K562 (cell line): ENCODE measurements around the gene ILF3. TPM values are rescaled to one million over a fixed set of nuclear protein-coding genes. Genes with fewer than 3 reads are reported as not detected.

Experiments
- BCLAF1 ChIP-seq, 2 experiments: fragments of 450-650 bp in 1 of 2; IDR thresholded peaks; 2 replicates each; pipeline ENCODE4 v1.6.1; 2011 to 2017; ENCODE audit warnings: low read depth in 2 of 2, antibody characterized with exemption in 1 of 2, borderline replicate concordance in 1 of 2, low read length in 1 of 2, mild to moderate bottlenecking in 1 of 2, mixed read lengths in 1 of 2; ENCODE audit not compliant: control insufficient read depth in 1 of 2
- CUX1 ChIP-seq: fragments of 200-800 bp; sonication (Bioruptor generic); IDR thresholded peaks from 2 replicates; pipeline ENCODE4 v1.6.1; 2016; ENCODE audit warnings: missing genetic modification characterization, missing compliant biosample characterization
- DLX4 ChIP-seq: fragments of 250-450 bp; sonication (Bioruptor Pico); IDR thresholded peaks from 2 replicates; pipeline ENCODE4 v1.6.1; 2021; ENCODE audit warnings: mild to moderate bottlenecking
- EP300 ChIP-seq: IDR thresholded peaks from 2 replicates; pipeline ENCODE4 v1.6.1; 2012; ENCODE audit warnings: low read length, improper control_type of control experiment
- SIN3A ChIP-seq, 2 experiments: fragments of 150-350 bp in 1 of 2; IDR thresholded peaks; 2 replicates each; pipeline ENCODE4 v1.6.1; 2011 to 2016; ENCODE audit warnings: borderline replicate concordance in 2 of 2, low read depth in 2 of 2, low read length in 2 of 2, mild to moderate bottlenecking in 2 of 2, moderate library complexity in 2 of 2; ENCODE audit not compliant: control insufficient read depth in 1 of 2
- SRSF1 ChIP-seq: fragments of 200-400 bp; formaldehyde crosslinking; IDR thresholded peaks from 2 replicates; pipeline ENCODE4 v1.6.1; 2017; ENCODE audit warnings: mild to moderate bottlenecking, low read depth, low read length, moderate library complexity
- STAT6 ChIP-seq: sonication (generic); formaldehyde crosslinking; IDR thresholded peaks from 2 replicates; pipeline ENCODE4 v1.8.1; 2023; ENCODE audit warnings: mild to moderate bottlenecking, missing genetic modification reagents
- ZFP30 ChIP-seq: fragments of 250-450 bp; sonication (Bioruptor Pico); IDR thresholded peaks from 2 replicates; pipeline ENCODE4 v1.8.0; 2022; ENCODE audit warnings: moderate library complexity, mild to moderate bottlenecking, inconsistent platforms, borderline replicate concordance
- ZFPM2 ChIP-seq: fragments of 250-450 bp; sonication (Bioruptor Pico); IDR thresholded peaks from 2 replicates; pipeline ENCODE4 v1.5.1; 2022; ENCODE audit warnings: mild to moderate bottlenecking
- ZNF280A ChIP-seq: fragments of 450-650 bp; IDR thresholded peaks from 2 replicates; pipeline ENCODE4 v1.6.1; 2018; ENCODE audit warnings: mild to moderate bottlenecking, low read depth; ENCODE audit not compliant: partially characterized antibody
- ZNF589 ChIP-seq: fragments of 200-800 bp; sonication (Bioruptor generic); IDR thresholded peaks from 2 replicates; pipeline ENCODE4 v1.6.1; 2016; ENCODE audit warnings: low read depth, missing genetic modification characterization, missing compliant biosample characterization
- polyA plus RNA-seq, 8 experiments: library from polyadenylated mRNA; depleted of rRNA in 4 of 8; stranded (reverse) in 5 of 8; unstranded in 3 of 8; fragments of >200 nt; fragmentation: Nextera tagmentation in 2 of 8; fragmentation: Illumina TruSeq in 1 of 8; extraction: Ambion mirVana in 2 of 8; extraction: Trizol in 1 of 8; gene quantifications; 2 replicates each; pipeline versions ENCODE4 v1.2.1 to v1.2.3, GENCODE V29; 2011 to 2014; ENCODE audit warnings: inconsistent platforms in 1 of 8, missing spikeins in 1 of 8
- total RNA-seq, 7 experiments: library from RNA; depleted of rRNA in 6 of 7; stranded (reverse); fragments of >200 nt in 6 of 7; fragmentation: Illumina TruSeq in 2 of 7; extraction: Trizol in 2 of 7; gene quantifications; 2 replicates each; pipeline versions ENCODE4 v1.2.1 to v1.2.3, GENCODE V29; 2011 to 2021; ENCODE audit warnings: low replicate concordance in 1 of 7

Gene ILF3
- total and polyA plus RNA-seq, 9 of the 15 experiments (the other 6 are each of a cell fraction or from before 2014, with no cell fraction given), result 26.0 to 453 (median 175) TPM

- TF ChIP-seq ZNF280A (no peak), EP300 (peak; percentile 23; the same call in 1 of the 2 replicates), CUX1 (CRISPR knock-in tag) (no peak), BCLAF1 (IDR thresholded peaks at IDR 0.05; ENCODE audit: borderline replicate concordance in 1 of 2, control insufficient read depth in 1 of 2, low read depth in 2 of 2, low read length in 1 of 2) (no peak), SIN3A (IDR thresholded peaks at IDR 0.05; ENCODE audit: borderline replicate concordance in 2 of 2, control insufficient read depth in 1 of 2, low read depth in 2 of 2, low read length in 2 of 2) (peak; percentile 11 to 78; a peak in 3 of 4 replicates), ZNF589 (CRISPR knock-in tag) (peak; percentile 94; the same call in 1 of the 2 replicates), ZFPM2 (CRISPR knock-in tag) (no peak), SRSF1 (no peak), ZFP30 (CRISPR knock-in tag) (no peak), STAT6 (CRISPR knock-in tag) (0 out of 2 replicates have a peak, but pooled peaks have one; percentile 35), DLX4 (no peak)
Measured at GRCh38 chr19:10653732-10654609, at the start of gene ILF3 (continued).
